Stimulated activated CD4-positive, alpha-beta T cell treated with anti-CD3 and anti-CD28 coated beads, Interleukin-4, amount 100 ng/mL, for 4 hours (primary cell): ENCODE measurements around the gene BTBD3.

Source experiments
- DNase-seq, 2 experiments: peaks; one replicate each; pipeline ENCODE4 v3.0.0-alpha.2; 2020

Gene BTBD3

GRCh38 chr20:11972478-11972877 lies 54.8 kb downstream of the BTBD3 start:
- DNase-seq, result no peak
